ENCODE results near the gene GOT1.
A peak's percentile ranks its signal among the peaks of the same experiment; 100 is the strongest.

GOT1 gene

DNA sequence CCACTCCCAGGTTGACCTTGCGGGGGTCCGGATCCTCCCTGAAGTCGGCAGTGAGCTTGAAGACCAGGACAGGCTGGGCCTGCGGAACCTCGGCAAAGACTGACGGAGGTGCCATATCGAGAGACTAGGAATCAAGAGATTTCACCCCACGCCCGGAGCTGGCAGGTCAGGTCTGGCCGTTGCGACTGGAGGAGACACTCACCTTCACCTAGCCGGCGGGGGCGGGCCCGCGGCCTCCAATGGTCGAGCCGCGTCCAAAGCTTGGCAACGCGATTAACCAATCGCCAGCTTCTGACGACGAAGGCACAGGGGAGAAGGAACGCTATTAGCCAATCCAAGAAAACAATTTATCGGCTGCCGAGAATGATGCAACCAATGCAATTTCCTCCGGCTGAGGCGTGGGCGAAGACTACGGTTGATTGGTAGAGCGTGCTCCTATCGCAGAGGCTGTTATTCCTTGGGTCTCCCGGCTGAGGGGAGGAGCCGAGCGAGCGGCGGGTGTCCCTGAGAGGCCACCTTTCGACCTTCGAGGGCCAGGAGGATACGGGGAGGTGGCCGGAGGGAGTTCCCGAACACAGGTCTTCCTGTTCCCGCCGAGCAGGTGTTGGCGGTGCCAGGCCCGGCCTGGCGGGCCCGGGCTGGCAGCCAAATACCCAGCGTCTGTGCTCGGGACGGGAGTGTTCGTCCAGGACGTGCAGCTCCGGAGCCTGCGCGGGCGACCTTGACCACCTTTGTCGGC is at the start of gene GOT1:
Gene GOT1, minus strand, starts transcription at position 174 of the 739 bp plus-strand sequence. Its CDS starts 59 bp downstream, at position 115.
- Mint-ChIP-seq H3K36me3 (ENCODE audit: low read depth) (peaks cover under 1% of the 10 kb centered on the region), H3K9me3 (no peaks in the 10 kb centered on the region), H3K27me3 (ENCODE audit: low read depth) (no peaks in the 10 kb centered on the region), H3K27ac (peak within 1 kb of the TSS; percentile 97), H3K4me3 (peak within 1 kb of the TSS; percentile 100), H3K4me1 (ENCODE audit: low read depth) (peaks cover 25% of the 10 kb centered on the region)

GRCh38 chr10:99470327-99470726 is 39.9 kb upstream of the GOT1 start:
- Mint-ChIP-seq H3K4me3 (no peak overlapping the region), H3K27ac (no peak overlapping the region), H3K36me3 (ENCODE audit: low read depth) (no peaks in the 10 kb centered on the region), H3K4me1 (ENCODE audit: low read depth) (no peaks in the 10 kb centered on the region), H3K9me3 (no peaks in the 10 kb centered on the region), H3K27me3 (ENCODE audit: low read depth) (peaks cover 18% of the 10 kb centered on the region)

DNA sequence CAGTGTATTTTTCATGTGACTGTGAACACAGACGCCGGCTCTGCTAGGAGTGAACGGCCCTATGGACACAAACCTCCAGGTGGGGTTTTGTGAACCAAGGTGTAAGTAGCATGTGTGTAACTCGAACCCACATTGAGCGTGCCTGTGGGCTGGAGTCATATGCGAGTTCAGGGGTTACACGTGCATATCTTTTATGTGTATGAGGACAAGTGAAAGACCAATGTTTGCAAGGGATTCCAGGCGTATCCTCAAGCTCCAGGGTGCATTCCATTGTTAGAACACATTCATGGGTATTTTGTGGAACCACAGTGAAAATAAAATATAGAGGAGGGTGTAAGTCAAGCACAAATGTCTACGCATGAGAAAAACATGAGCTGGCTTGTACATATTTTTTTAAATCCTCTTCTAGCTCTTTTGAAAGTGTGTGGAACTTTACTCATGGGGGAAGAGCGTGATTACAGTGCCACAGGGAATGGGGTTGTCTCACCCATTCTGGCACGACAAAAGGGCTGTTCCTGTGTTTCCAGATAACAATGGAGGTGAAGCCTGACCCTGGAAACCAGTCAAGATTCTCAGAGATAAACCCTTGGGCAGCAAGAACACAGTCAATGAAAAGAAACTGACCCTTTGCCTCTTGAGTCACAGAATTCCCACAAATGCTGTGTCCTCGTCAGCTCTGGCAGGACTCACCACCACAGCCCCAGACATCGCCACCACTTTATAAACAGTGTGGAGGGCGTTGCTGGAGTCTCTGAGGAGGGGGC is 37.0 kb upstream of the GOT1 start:
- Mint-ChIP-seq H3K4me3 (no peak overlapping the region), H3K9me3 (no peaks in the 10 kb centered on the region), H3K27ac (no peak overlapping the region), H3K36me3 (ENCODE audit: low read depth) (no peaks in the 10 kb centered on the region), H3K4me1 (ENCODE audit: low read depth) (no peaks in the 10 kb centered on the region), H3K27me3 (ENCODE audit: low read depth) (peaks cover 16% of the 10 kb centered on the region)

GRCh38 chr10:99466632-99467223 is 36.3 kb upstream of the GOT1 start:
- H3K9me3 Mint-ChIP-seq: no peaks in the 10 kb centered on the region
- no peaks in the 10 kb centered on the region for H3K36me3 Mint-ChIP-seq (ENCODE audit: low read depth)
- H3K27ac Mint-ChIP-seq: no peak overlapping the region
- H3K4me1 Mint-ChIP-seq (ENCODE audit: low read depth): no peaks in the 10 kb centered on the region
- no peak overlapping the region for H3K4me3 Mint-ChIP-seq
- H3K27me3 Mint-ChIP-seq (ENCODE audit: low read depth): peaks cover 14% of the 10 kb centered on the region

DNA sequence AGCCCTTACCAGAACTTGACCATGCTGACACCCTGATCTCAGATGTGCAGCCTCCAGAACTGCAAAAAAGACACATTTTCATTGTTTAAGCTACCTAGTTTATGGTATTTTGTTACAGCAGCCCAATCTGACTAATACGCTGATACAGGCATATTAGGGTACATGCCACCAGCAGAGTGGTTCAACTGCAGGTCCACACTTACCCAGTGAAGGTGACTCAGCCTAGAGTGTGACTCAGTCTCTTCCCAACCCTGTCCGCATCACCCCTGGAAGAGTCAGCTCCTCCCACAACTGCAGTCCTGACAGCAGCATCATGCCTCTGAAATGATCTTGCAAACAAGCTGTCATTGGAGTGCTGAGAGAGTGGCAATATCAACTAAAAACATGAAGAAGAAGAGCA is 30.8 kb upstream of the GOT1 start:
- Mint-ChIP-seq H3K27ac (no peak overlapping the region), H3K4me3 (no peak overlapping the region), H3K27me3 (ENCODE audit: low read depth) (peaks cover 17% of the 10 kb centered on the region), H3K36me3 (ENCODE audit: low read depth) (no peaks in the 10 kb centered on the region), H3K9me3 (no peaks in the 10 kb centered on the region), H3K4me1 (ENCODE audit: low read depth) (no peaks in the 10 kb centered on the region)

DNA sequence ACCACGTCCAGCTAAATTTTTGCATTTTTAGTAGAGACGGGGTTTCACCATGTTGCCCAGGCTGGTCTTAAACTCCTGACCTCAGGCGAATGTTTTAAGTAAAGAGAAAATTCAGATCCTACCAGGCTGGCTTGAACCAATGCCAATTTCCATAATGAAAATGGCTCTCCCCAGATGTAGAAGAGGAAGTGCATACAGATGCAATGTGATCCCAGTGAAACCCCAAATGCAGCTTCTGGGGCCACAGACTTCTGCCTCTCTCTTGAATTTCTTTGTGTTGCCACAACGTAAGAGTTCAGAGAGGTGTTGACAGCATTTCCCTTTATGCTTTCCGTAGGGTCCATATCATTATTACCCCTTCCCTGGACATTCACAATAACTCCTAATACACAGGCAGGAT is 29.6 kb upstream of the GOT1 start:
- Mint-ChIP-seq H3K36me3 (ENCODE audit: low read depth) (no peaks in the 10 kb centered on the region), H3K27ac (no peak overlapping the region), H3K4me3 (no peak overlapping the region), H3K9me3 (no peaks in the 10 kb centered on the region), H3K4me1 (ENCODE audit: low read depth) (no peaks in the 10 kb centered on the region), H3K27me3 (ENCODE audit: low read depth) (peaks cover 17% of the 10 kb centered on the region)

GRCh38 chr10:99459217-99459616 is 28.8 kb upstream of the GOT1 start:
- no peak overlapping the region for H3K4me3 Mint-ChIP-seq
- H3K9me3 Mint-ChIP-seq: no peaks in the 10 kb centered on the region
- no peaks in the 10 kb centered on the region for H3K36me3 Mint-ChIP-seq (ENCODE audit: low read depth)
- H3K27me3 Mint-ChIP-seq (ENCODE audit: low read depth): peaks cover 21% of the 10 kb centered on the region
- H3K27ac Mint-ChIP-seq: no peak overlapping the region
- no peaks in the 10 kb centered on the region for H3K4me1 Mint-ChIP-seq (ENCODE audit: low read depth)

GRCh38 chr10:99457813-99458212 is 27.4 kb upstream of the GOT1 start:
- H3K27ac Mint-ChIP-seq: no peak overlapping the region
- no peaks in the 10 kb centered on the region for H3K4me1 Mint-ChIP-seq (ENCODE audit: low read depth)
- H3K9me3 Mint-ChIP-seq: no peaks in the 10 kb centered on the region
- H3K36me3 Mint-ChIP-seq (ENCODE audit: low read depth): no peaks in the 10 kb centered on the region
- H3K4me3 Mint-ChIP-seq: no peak overlapping the region
- H3K27me3 Mint-ChIP-seq (ENCODE audit: low read depth): peaks cover 25% of the 10 kb centered on the region

DNA sequence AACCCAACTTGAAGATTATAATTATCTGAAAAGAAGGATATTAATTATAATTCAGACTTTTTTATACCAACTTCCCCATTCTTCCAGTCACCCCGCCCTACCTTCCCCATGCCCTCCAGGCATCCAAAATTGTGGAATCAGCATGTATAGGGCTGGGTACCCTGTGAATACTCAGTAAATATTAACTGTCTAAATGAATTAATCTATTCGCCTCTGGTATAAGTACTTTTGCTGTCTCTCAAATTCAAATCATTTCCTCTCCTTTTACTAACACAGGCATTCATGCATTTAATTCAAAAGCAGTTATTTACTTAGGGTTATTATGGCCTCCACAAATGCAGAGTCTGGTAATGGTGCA is 26.5 kb upstream of the GOT1 start:
- peaks cover 29% of the 10 kb centered on the region for H3K27me3 Mint-ChIP-seq (ENCODE audit: low read depth)
- H3K9me3 Mint-ChIP-seq: no peaks in the 10 kb centered on the region
- H3K27ac Mint-ChIP-seq: no peak overlapping the region
- no peaks in the 10 kb centered on the region for H3K36me3 Mint-ChIP-seq (ENCODE audit: low read depth)
- H3K4me1 Mint-ChIP-seq (ENCODE audit: low read depth): no peaks in the 10 kb centered on the region
- no peak overlapping the region for H3K4me3 Mint-ChIP-seq

DNA sequence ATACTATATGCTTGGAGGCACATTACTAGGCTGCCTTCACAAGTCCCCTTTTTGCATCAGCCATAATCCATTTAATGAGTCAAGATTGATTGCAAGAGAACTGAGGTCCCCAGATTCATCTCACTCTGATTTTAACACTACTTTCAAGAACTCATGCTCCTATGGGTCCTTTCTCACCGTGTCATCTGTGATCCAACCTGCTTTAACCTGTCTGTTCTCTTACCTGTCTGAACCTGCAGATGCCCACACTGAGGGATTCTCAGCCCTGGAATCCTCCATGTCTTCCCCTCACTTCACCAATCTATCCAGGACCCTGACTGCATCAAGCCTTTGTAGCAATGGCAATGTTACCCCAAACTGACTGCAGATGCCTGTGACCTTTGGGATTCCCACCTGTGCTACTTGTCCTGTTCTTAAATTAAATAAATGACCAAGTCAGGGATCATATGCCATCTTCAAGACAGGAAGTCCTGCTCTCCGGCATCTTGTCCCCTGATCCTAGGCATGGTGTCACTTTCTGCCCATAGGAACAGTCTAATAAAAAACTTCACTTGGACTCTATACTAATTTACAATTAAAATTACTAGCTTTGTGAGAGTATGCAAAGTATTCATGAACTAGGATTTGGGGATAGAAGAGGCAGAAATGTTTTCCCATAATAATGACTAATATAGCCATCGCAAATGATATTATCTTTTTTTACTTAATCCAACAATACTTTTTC is 25.9 kb upstream of the GOT1 start:
- Mint-ChIP-seq H3K36me3 (ENCODE audit: low read depth) (no peaks in the 10 kb centered on the region), H3K4me1 (ENCODE audit: low read depth) (no peaks in the 10 kb centered on the region), H3K4me3 (no peak overlapping the region), H3K27me3 (ENCODE audit: low read depth) (peaks cover 32% of the 10 kb centered on the region), H3K27ac (no peak overlapping the region), H3K9me3 (no peaks in the 10 kb centered on the region)

DNA sequence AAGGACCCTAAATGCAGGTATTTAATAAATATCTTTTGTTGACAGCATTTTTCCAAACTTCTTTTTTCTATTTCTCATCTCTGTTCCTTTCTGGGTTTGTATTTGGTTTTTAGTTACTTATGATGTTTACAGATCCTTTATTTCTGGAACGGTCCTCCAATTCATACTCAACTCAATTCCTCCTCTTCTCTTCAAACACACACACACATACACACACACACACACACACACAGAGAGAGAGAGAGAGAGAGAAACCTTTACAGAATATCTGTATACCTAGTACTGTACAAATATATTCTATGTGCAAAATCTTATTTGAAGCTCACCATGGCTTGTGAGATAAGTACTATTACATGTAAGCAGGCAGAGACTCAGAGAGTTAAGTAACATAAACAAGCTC is 21.6 kb upstream of the GOT1 start:
- H3K9me3 Mint-ChIP-seq: no peaks in the 10 kb centered on the region
- no peaks in the 10 kb centered on the region for H3K4me1 Mint-ChIP-seq (ENCODE audit: low read depth)
- H3K4me3 Mint-ChIP-seq: no peak overlapping the region
- H3K36me3 Mint-ChIP-seq (ENCODE audit: low read depth): no peaks in the 10 kb centered on the region
- H3K27me3 Mint-ChIP-seq (ENCODE audit: low read depth): peaks cover 45% of the 10 kb centered on the region
- H3K27ac Mint-ChIP-seq: no peak overlapping the region

DNA sequence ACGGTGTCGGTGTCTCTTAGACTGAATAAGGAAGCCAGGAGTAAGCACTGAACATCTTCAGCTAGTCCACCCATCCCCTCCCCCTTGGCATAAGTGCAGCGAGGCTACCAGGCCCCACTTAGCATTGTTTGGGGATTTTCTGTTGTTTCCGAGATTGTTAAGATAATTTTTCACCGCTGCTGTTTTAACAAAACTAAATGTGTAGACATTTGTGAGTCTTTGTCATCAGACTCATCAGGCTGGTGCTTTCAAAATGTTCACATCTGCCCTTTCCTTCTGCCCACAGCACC is 21.0 kb upstream of the GOT1 start:
- Mint-ChIP-seq H3K4me1 (ENCODE audit: low read depth) (no peaks in the 10 kb centered on the region), H3K27me3 (ENCODE audit: low read depth) (peaks cover 50% of the 10 kb centered on the region), H3K9me3 (no peaks in the 10 kb centered on the region), H3K27ac (no peak overlapping the region), H3K36me3 (ENCODE audit: low read depth) (no peaks in the 10 kb centered on the region), H3K4me3 (no peak overlapping the region)

GRCh38 chr10:99450624-99451498 is 20.4 kb upstream of the GOT1 start:
- no peaks in the 10 kb centered on the region for H3K36me3 Mint-ChIP-seq (ENCODE audit: low read depth)
- no peak overlapping the region for H3K4me3 Mint-ChIP-seq
- no peak overlapping the region for H3K27ac Mint-ChIP-seq
- no peaks in the 10 kb centered on the region for H3K4me1 Mint-ChIP-seq (ENCODE audit: low read depth)
- peaks cover 50% of the 10 kb centered on the region for H3K27me3 Mint-ChIP-seq (ENCODE audit: low read depth)
- H3K9me3 Mint-ChIP-seq: no peaks in the 10 kb centered on the region

DNA sequence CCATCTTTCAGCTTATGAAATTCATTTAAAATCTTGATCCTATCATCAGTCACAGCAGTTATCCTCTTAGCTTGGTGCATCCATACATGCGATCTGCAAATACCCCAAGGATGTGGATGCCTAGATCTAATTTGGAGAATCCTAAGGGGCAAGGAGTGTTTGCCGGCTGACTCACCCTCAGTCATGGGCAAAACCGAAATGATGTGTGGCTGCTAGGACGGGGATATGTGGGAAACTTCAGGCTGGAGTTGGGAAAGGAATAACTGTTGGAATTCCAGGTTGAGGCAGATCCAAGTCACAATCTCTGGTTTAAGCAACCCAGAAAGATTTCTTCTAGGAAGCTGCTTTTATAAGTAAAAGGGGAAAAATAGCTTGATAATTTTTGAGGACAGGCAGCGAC is 19.7 kb upstream of the GOT1 start:
- Mint-ChIP-seq H3K9me3 (no peaks in the 10 kb centered on the region), H3K4me1 (ENCODE audit: low read depth) (no peaks in the 10 kb centered on the region)

More for the DNA sequence above, 19.7 kb upstream of the GOT1 start:
- Mint-ChIP-seq H3K27me3 (ENCODE audit: low read depth) (peaks cover 50% of the 10 kb centered on the region), H3K27ac (no peak overlapping the region), H3K4me3 (no peak overlapping the region), H3K36me3 (ENCODE audit: low read depth) (no peaks in the 10 kb centered on the region)

Data from T-helper 1 cell treated with Interleukin-12 subunit alpha and Interleukin-12 subunit beta and Interleukin-4 antibody, amounts not matched to agents 30 μg/mL and 1 μg/mL, for 36 hours (primary cell).